HG02610 (cell line): Measurements from ENCODE around the gene ZBTB47.

Experiments
- ATAC-seq: cut with Tn5 transposase; IDR thresholded peaks from one replicate; pipeline ENCODE4 v1.9.1; 2021; ENCODE audit warnings: mild to moderate bottlenecking, moderate library complexity; ENCODE audit not compliant: unreplicated experiment

ZBTB47 gene

GRCh38 chr3:42664438-42664803 lies 10.9 kb downstream of the ZBTB47 start:
- no peak for ATAC-seq

DNA sequence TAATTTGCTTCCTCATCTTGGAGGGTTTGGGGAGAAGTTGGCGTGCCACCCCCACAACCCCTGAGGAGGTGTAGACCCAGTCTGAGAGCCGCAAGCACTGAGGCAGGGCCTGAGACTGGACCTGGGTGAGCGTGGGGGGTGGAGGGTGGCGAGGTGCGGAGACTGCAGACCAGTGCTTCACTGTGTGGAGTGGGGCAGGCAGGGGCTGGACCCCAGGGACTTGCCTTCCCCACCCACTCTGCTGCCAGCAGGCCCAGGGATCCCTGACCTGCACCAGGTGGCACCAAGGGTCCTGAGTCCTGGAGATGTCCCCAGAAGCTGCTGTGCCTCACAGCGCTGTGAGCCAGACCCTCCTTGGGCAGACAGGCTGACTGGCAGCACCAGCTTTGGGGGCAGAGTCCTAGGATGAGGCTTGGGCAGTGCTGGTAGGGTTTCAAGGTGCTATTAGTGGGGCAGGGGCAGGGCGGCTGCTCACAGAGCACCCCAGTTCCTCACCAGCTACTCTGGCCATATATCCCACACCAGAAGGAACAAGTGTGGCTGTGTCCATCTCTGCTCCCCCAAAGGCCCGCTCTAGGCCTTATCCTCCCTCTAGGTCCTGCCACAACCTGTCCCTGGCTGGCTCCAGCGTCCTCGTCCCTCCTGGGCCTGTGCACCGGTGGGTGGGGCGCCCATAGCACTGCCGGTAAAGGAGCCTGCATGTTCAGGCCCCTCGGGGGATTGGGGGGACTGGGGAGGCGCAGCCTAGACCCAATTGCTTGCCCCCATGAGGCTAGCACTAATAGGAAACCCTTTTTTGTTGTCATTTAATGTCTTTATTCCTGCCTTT lies 11.8 kb downstream of the ZBTB47 start:
- no peak for ATAC-seq

- ATAC-seq = no peak
These were observed 12.5 kb downstream of the ZBTB47 start for GRCh38 chr3:42666022-42666421.

- ATAC-seq = no peak
These were observed 13.1 kb downstream of the ZBTB47 start for GRCh38 chr3:42666577-42666998.

GRCh38 chr3:42667096-42667522 lies 13.6 kb downstream of the ZBTB47 start:
- ATAC-seq = no peak

GRCh38 chr3:42667523-42668412 lies 14.3 kb downstream of the ZBTB47 start:
- no peak for ATAC-seq

GRCh38 chr3:42668413-42668760 lies 14.9 kb downstream of the ZBTB47 start:
- ATAC-seq = no peak

- ATAC-seq = no peak
These were observed 15.3 kb downstream of the ZBTB47 start for GRCh38 chr3:42668793-42669217.

- no peak for ATAC-seq
These were observed 16.6 kb downstream of the ZBTB47 start for GRCh38 chr3:42670051-42670576.

DNA sequence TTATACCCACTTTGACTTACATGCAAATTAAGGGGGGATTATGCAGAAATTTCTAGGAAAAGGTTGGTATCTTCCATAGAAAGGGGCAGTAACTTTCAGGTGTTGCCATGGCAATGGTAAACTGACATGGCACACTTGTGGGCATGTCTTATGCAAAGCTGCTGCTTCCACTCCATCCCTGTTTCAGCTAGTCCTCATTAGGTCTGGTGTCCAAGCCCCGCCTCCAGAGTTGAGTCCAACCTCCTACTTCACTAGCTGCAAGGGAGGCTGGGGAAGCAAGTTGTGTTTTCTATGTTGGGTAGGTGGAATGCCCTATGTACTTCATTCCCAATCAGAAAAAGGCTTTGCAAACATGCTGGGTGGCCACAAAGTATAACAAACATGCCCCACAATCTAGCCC lies 17.2 kb downstream of the ZBTB47 start:
- ATAC-seq = no peak

DNA sequence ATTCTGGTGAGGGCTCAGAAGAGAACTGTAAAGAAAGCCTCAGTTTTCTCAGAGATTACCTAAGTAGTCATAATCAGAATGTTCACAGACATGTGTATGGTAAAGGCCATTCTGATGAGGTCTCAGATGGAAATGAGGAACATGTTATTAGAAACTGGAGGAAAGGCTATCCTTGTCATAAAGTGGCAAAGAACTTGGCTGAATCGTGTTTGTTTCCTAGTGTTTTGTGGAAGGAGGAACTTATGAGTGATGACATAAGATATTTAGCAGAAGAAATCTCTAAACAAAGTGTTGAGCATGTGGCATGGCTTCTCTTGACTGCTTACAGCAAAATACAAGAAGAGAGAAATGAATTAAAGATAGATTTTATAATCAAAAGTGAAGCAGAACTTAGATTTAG lies 19.0 kb downstream of the ZBTB47 start:
- ATAC-seq = no peak

DNA sequence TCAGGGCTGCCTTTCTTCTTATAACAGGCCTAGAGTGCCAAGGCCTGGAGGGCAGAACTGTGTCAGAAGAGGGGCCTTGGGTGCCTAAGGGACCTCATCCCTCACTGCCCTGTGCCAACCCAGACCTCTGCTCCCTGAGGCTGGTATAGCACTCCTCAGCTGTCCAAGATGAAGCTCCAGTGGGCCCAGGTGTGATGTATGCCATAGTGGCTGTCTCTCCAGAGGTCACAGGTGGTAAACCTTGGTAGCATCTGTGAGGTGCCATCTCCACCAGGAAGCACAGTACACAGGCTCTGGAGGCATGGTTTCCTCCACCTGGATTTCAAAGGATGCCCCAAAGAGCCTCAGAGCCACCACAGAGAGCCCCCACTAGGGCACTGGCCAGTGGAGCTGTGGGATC lies 19.6 kb downstream of the ZBTB47 start:
- ATAC-seq = no peak

GRCh38 chr3:42674146-42674545 lies 20.6 kb downstream of the ZBTB47 start:
- no peak for ATAC-seq

GRCh38 chr3:42675909-42676308 lies 22.4 kb downstream of the ZBTB47 start:
- no peak for ATAC-seq

- ATAC-seq = no peak
These were observed 24.9 kb downstream of the ZBTB47 start for GRCh38 chr3:42678447-42678846.

GRCh38 chr3:42680271-42680670 lies 26.8 kb downstream of the ZBTB47 start:
- ATAC-seq = no peak

- no peak for ATAC-seq
These were observed 27.3 kb downstream of the ZBTB47 start for GRCh38 chr3:42680806-42681205.

DNA sequence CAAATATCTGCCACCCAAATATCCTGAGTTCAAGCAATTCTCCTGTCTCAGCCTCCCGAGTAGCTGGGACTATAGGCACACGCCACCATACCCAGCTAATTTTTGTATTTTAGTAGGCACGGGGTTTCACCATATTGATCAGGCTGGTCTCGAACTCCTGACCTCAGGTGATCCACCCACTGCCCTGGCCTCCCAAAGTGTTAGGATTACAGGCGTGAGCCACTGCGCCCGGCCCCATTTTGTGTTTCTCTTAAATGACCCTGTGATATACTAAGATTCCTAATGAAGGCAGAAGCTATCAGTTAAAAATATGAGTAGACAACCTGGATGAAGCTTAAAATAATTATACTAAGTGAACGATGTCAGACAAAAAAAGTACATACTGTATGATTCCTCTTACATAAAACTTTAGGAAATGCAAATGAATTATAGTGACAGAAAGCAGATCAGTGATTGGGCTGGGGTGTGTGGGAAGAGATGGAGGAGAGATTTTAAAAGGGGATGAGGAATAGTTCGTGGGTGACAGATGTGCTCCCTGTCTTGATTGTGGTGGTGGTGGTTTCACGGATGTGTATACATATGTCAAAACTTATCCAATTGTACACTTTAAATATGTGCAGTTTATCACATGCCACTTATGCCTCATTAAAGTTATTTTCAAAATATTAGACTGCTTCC lies 28.0 kb downstream of the ZBTB47 start:
- ATAC-seq = no peak

GRCh38 chr3:42682301-42683070 lies 29.0 kb downstream of the ZBTB47 start:
- no peak for ATAC-seq

DNA sequence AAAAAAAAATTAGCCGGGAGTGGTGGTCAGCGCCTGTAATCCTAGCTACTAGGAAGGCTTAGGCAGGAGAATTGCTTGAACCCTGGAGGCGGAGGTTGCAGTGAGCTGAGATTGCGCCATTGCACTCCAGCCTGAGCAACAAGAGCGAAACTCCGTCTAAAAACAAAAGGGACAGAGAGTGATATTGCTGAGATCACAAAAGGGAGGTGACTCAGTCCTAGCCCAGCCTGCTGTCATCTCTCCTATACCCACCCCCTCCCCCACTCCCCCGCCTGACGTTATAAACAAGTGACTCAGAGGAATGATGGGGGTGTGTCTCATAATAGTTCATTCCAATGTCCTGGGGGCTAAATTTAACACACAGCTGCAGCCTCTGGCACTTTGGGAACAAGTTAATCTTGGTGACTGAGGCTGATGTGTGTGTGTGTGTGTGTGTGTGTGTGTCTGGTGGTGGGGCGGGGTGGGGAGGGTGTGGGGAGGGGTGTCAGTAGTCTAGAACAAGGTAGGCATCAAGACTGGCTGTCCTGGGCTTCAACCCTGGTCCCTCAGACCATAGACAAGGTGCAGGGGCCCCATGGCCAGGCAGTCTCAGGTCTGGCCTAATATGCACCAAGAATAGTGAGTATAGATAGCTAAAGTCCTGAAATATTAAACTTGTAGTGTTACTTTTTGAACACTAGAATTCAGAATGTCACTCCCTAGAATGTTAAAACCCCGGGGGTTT lies 30.5 kb downstream of the ZBTB47 start:
- no peak for ATAC-seq
